HG02610 (cell line): Measurements from ENCODE around the gene PPFIBP2.
A peak's percentile ranks its signal among the peaks of the same experiment; 100 is the strongest.

Experiments
- ATAC-seq: cut with Tn5 transposase; IDR thresholded peaks from one replicate; pipeline ENCODE4 v1.9.1; 2021; ENCODE audit warnings: mild to moderate bottlenecking, moderate library complexity; ENCODE audit not compliant: unreplicated experiment

Gene PPFIBP2

GRCh38 chr11:7524462-7525235 lies 10.8 kb downstream of the PPFIBP2 start:
- ATAC-seq: no peak

GRCh38 chr11:7525424-7525823 lies 11.6 kb downstream of the PPFIBP2 start:
- ATAC-seq: no peak

- ATAC-seq: no peak
Measured at GRCh38 chr11:7527029-7527428, 13.2 kb downstream of the PPFIBP2 start.

- no peak for ATAC-seq
Measured at GRCh38 chr11:7528514-7529049, 14.8 kb downstream of the PPFIBP2 start.

GRCh38 chr11:7530013-7530640 lies 16.3 kb downstream of the PPFIBP2 start:
- ATAC-seq: no peak

- ATAC-seq: peak; percentile 44
Measured at GRCh38 chr11:7531011-7531410, 17.2 kb downstream of the PPFIBP2 start.

GRCh38 chr11:7532405-7533145 lies 18.8 kb downstream of the PPFIBP2 start:
- no peak for ATAC-seq

GRCh38 chr11:7533199-7534041 lies 19.6 kb downstream of the PPFIBP2 start:
- ATAC-seq: peak; percentile 27

- peak; percentile 58 for ATAC-seq
Measured at GRCh38 chr11:7534042-7534378, 20.2 kb downstream of the PPFIBP2 start.

- ATAC-seq: no peak
Measured at GRCh38 chr11:7536100-7536499, 22.3 kb downstream of the PPFIBP2 start.

GRCh38 chr11:7537265-7537664 lies 23.5 kb downstream of the PPFIBP2 start:
- ATAC-seq: no peak

GRCh38 chr11:7538031-7538430 lies 24.2 kb downstream of the PPFIBP2 start:
- no peak for ATAC-seq

GRCh38 chr11:7538466-7539454 lies 25.0 kb downstream of the PPFIBP2 start:
- ATAC-seq: no peak

- ATAC-seq: no peak
Measured at GRCh38 chr11:7540830-7541555, 27.2 kb downstream of the PPFIBP2 start.

- no peak for ATAC-seq
Measured at GRCh38 chr11:7543302-7543701, 29.5 kb downstream of the PPFIBP2 start.

GRCh38 chr11:7544021-7544420 lies 30.2 kb downstream of the PPFIBP2 start:
- ATAC-seq: no peak

- no peak for ATAC-seq
Measured at GRCh38 chr11:7545611-7546010, 31.8 kb downstream of the PPFIBP2 start.

GRCh38 chr11:7546324-7546791 lies 32.6 kb downstream of the PPFIBP2 start:
- ATAC-seq: no peak

- no peak for ATAC-seq
Measured at GRCh38 chr11:7547687-7548086, 33.9 kb downstream of the PPFIBP2 start.
